Activated gamma-delta T cell treated with Interleukin-2 at 50 U/mL for 16 hours (primary cell): ENCODE data around the gene TP53I11.

ENCODE experiments used
- DNase-seq: peaks from one replicate; pipeline ENCODE4 v3.0.0-alpha.2; 2020

Gene TP53I11

DNA sequence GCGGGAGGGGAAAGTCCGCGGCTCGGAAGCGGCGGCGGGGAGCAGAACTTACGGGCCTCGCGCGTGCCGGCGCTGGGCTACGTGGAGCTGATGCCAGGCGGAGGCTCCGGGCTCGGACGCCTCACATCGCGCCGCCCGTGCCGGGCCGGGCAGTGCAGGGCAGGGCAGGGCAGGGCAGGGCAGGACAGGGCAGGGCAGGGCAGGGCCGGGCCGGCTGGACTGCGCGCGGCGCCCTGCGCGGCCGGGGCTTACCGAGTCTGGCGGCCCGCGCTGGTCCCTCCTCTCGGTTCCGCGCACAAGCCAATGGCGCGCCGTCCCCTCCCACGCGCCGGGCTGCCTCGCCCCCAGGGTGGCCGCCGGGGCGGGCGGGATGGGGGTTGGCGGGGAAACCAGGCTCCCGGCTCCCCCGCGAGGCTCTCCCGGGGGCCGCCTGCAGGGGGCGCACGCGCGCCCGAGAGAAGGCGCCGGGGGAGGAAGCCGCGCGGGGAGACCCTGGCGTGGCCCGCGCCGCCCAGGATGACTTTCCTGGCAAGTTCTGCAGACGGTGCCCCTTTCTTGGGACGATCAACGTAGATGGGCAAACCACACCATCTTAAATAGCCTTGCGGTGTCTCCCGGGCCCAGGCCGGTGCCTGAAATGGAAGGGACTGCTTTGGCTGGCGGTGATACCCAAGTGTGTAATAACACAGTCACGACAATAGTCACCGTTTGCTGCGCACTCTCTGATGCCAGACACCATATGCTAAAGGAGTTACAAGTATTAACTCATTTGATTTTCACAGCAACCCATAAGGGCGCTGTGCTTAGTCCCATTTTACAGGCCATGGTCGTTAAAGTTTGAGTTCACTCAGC lies at the start of gene TP53I11:
TSS of gene TP53I11 (minus strand) at position 259 of the 852 bp plus-strand sequence. CDS start 12,548 bp downstream, outside the sequence.
- peak; percentile 49 for DNase-seq

- no peak for DNase-seq
Observed at GRCh38 chr11:44999068-44999467, 48.4 kb upstream of the TP53I11 start.

DNA sequence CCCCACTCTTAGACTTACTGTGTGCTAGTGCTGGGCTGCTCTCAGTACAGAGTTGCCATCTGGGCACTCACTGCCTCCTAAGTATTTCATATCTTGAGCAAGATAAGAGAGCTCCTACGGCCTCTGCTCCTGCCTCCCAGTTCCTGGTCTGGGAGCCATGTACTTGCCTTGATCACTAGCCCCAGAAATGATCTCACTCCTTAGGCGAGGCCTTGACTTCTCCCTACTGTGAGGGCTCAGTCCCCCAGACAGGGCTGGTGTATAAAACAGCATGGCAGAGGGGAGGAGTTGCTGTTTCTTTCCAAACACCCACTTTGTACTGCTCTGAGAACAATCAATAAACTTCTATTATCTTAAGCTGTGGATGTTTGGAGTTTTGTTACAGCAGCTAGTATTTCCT lies 47.4 kb upstream of the TP53I11 start:
- no peak for DNase-seq

GRCh38 chr11:44997566-44997965 lies 46.9 kb upstream of the TP53I11 start:
- DNase-seq, result no peak

GRCh38 chr11:44994753-44995152 lies 44.1 kb upstream of the TP53I11 start:
- DNase-seq, result no peak

DNA sequence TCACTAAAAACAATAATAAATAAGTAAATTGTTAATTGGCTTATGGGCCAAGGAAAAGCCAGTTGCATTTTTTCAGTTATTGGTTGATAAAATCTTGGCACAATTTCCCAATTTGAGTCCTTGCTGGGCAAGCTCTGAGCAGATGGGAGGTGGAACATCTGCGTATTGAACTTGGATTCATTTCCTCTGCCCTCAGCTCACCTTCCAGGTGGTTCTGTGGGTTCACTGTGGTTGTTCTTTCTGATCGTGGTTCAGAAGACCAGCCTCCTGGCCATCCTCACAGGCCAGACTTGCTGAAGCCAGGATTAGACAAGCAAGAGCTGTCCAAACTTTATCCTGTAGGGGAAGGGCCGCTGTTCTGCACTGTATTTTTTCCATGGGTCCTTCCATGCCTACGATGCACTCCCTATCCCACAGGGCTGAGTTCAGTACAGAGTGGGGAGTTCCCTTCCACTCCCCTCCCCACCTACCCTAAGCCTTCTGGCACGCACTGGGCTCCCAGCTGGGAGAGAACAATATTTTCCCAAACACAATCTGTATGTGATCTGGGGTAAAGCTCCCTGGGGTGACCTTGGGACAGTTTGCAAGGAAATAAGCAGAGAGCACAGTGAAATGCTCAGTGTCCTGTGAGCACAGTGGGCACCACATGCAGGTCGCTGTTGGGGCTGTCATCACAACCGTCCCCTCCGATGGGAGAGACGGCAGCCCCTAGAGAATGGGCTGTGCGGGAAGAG lies 43.5 kb upstream of the TP53I11 start:
- no peak for DNase-seq

GRCh38 chr11:44992774-44993173 lies 42.1 kb upstream of the TP53I11 start:
- DNase-seq, result no peak

GRCh38 chr11:44992181-44992582 lies 41.5 kb upstream of the TP53I11 start:
- DNase-seq, result no peak

GRCh38 chr11:44990665-44991064 lies 40.0 kb upstream of the TP53I11 start:
- DNase-seq, result no peak

DNA sequence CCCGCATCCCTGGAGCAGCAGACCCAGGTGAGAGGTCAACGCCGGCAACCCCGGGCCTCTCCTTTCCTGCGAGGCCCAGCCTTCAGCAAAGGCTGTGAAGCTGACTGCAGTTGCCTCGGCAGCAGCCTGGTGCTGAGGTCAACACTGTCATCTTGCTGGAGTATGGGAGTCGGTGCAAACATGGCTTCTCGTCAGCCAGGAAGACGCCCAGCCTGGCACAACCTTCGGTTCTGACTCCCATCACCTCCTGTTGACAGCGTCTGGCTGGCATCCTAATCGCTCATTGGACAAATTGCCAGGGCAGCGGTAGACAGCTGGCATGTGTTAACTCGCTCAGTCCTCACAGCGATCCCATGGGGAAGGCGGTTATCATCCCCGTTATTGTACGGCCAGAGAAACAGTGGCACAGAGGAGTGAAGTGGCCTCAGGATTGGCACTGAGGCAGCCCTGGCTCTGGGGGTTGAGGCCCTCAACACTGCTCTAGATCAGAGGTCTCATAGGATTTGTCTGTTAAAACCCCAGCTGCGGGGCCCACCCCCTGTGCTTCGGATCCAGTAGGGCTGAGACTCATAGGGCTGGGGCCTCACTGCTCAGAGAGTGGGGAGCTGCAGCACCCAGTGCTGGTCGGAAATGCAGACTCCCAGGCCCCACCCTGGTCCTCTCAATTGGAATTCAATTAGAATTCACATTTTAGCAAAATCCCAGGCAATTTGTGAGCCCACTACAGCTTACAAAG lies 39.3 kb upstream of the TP53I11 start:
- no peak for DNase-seq

DNA sequence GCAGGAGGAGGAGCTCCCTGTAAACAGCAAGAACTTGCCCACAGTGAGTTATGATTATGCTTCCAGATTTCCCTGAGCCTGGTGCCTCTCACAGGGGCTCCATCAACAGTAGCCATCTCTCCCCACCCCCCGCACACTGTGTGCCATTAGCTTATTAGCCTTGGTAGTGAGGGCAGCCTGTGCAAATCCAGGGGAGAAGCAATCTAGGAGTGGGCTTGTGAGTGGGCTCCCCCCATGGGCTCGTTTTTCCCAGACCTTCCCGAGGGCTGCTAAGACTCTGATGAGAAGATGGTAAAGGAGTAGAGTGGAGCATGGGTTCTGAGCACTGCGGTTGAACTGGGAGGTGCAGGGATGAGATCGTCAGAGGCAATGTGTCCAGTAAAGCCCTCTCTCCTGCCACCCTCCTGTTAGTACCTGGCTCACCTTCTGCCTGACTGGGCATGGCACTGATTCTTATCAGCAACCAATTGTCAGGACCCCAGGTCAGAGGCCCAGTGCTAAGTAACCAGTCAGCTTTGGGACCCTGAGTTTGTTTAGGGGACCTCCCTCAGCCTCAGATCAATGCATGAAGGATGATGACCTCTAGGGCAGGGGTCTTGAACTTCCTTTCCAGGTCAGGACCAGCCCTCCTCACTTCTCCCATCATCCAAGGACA lies 38.4 kb upstream of the TP53I11 start:
- DNase-seq, result no peak

DNA sequence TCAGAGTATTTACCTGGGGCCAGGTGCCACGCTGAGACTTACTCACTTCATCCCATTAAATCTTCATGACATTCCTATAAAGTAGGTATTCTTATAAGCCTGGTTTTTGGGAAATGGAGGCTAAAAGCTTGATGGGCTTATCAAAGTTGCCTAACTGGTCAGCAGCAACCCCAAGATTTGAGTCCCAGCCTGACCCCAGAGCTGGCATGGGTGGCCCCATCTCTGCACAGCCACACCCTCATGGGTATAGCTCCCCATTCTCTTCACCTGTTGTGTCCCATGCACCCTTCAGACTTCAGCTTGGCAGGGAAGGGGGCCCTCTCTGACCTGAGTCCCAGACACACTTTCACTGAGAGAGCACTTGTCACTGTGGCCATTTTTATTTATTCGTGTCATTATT lies 37.4 kb upstream of the TP53I11 start:
- no peak for DNase-seq

DNA sequence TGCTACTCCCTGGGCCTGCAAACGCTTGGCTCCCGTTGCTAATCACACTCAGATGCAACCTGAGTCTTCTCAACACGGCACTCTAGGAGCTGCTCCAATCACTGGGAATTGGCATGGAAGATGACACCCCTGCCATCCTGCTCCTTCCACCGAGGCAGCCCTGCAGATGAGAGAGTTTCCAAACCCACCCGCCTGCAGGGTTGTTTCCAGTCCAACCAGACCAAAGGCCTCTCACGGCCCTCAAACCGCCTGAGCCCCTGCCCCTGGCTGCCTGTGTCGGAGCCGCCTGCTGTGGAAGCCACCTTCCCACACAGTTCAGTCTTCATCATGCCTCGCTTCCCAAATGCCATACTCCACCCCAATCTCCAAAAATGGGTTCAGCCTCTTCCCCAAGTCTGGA lies 36.8 kb upstream of the TP53I11 start:
- DNase-seq, result no peak

DNA sequence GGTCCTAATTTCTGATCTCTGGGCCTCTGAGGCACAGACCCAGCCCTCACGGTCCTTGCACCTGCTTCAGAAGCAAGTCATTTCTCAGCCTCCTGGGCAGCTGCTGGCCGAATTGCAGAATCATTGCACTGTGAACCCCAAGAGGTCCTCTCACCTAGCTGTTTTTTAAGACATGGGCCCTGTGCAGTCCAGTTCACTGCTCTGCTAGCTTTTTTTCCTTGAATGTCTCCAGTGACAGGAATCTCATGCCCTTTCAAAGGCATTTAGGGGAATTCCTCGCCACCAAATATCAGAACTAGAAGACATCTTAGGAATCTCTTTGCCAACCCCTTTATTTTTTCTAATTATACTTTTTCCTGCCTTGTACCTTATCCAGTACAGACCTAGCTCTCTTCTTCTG lies 35.6 kb upstream of the TP53I11 start:
- no peak for DNase-seq

GRCh38 chr11:44985721-44986120 lies 35.0 kb upstream of the TP53I11 start:
- no peak for DNase-seq

GRCh38 chr11:44983786-44984185 lies 33.1 kb upstream of the TP53I11 start:
- no peak for DNase-seq

DNA sequence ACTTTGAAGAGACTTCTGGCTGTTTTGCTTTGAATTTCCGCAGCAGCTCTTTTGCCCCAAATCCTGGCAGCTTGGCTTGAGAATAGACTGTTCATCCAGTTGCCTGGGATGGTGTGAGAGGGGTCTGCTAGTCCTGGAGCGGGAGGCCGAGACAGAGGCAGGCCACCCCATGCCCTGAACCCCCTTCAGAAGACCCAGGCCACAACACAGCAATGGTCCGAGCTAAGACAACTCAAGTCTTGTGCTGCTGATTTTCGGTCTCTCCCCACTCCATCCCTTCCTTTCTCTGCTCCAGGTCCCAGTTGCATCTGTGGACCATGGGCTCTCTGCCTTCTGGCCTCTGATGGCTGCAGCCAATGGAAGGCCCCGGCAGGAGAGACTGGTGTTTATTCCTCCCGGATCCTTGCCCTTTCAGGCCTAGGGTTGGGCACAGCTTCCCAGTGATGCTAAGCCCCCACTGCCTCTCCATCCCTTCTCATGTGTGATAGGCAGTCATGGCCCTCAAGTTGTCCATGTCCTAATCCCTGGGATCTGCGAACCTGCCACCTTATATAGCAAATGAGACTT lies 31.9 kb upstream of the TP53I11 start:
- no peak for DNase-seq

DNA sequence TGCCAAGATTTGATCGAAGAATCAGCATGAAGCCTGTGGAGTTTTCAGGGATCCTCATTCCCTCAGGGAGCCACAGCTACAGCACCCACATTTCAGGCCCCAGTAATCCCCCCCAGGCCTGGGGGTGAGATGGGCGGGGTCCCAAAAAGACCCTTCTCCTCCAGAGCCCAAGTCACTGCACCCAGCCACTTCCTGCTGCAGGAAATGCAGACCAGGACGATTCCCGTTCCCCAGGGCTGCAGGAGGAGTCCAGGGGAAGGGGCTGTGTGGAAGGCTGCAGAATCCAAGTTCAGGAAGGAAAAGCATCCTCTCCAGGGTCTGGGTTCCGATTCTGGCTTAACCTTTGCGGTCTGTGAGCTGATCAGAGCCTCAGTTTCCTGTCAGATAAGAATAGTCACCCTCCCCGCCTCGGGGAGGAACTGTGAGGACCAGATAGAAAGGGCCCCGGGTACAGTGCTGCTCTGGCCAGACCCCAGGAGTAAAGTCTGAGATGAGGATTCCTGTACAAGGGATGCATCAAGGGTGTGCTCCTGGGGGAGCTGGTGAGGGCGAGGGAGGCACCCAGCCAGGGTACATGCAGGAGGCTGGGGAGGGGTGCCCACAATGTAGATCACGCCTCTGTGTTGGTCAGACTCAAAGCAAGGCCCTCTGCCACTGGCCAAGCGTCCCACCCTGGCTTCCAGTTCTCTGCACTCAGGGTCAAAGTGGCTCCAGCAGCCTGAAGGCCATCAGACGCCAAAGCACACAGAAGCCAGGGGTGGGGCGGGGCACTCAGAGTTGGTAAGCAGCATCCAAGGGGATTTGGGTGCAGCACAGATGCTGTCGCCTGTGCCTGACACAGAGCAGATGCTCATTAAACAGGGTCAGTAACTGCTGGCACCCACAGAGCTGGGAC lies 30.1 kb upstream of the TP53I11 start:
- no peak for DNase-seq

DNA sequence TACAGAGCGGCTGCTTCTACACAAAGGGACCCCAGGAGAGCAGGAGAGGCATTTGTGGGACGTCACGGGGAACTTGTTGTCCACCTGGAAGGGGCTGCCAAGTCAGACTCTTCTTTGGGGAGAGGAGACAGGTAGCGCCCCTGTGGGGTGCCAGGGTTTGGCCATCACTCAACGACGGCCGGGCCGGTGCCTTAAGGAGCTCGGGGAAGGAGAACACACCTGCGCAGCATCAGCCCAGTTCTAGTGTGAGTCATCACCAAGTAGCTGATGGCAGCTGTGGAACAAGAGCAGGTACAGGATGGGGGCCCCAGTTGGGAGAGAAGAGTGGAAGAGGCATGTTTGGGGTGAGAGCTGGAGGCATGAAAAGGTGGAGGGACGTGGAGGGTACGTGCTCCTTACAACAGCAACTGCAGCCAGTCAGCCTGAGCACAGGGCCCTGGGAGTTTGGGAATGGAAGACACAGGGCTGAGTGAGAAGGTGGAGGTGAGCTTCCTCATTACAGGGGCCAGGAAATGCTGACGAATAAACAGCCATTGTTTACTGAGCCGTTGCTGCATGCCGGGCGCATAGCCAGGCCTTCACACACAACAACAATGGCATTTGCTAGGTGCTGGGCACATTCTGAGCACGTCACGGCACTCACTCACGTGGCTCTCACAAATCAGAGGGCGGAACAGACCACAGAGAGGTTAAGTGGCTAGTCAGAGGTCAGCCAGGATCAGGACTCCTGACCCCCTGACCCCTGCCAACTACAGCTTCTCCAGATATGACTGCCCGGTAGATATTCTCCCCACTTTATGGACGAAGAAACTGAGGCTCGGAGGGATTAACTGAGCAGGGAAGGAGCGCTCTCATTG lies 29.1 kb upstream of the TP53I11 start:
- no peak for DNase-seq

DNA sequence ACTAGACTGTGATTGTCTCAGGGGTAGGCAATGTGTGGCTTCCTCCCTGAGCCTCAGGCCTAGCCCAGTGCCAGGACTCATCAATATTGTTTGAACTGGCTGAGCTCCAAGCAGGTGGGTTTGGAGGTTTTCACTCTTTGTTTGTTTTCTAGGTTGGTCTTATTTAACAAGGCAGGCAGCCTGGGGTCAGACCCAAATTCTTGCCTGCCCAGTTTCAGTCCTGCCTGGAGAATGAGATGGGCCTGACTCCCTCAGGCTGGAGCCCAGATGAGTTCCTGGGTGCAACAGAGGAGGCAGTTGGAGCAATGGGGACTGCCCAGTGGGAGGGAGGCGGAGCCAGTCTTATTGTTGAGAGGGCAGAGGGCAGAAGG lies 28.3 kb upstream of the TP53I11 start:
- DNase-seq, result no peak
